Colonic mucosa (tissue), 4 donors: ENCODE results near the gene HSF4. TPM values are rescaled to one million over a fixed set of nuclear protein-coding genes. Genes with fewer than 3 reads are reported as not detected.

Source experiments
- DNase-seq: peaks from one replicate; pipeline ENCODE4 v3.0.0-alpha.2; 2020
- H3K27ac ChIP-seq: fragments of 200-600 bp; one replicate; pipeline ENCODE4 v1.8.0; 2021
- H3K27me3 ChIP-seq: fragments of 200-600 bp; one replicate; pipeline ENCODE4 v1.8.0; 2021
- H3K36me3 ChIP-seq: fragments of 200-600 bp; one replicate; pipeline ENCODE4 v1.8.0; 2021
- H3K4me1 ChIP-seq: fragments of 200-600 bp; one replicate; pipeline ENCODE4 v1.8.0; 2021; ENCODE audit warnings: mild to moderate bottlenecking
- H3K4me3 ChIP-seq: fragments of 200-600 bp; one replicate; pipeline ENCODE4 v1.8.0; 2021
- H3K9ac ChIP-seq, 2 donors: one replicate each; pipeline ENCODE4 v1.7.0; 2013; ENCODE audit warnings: control low read depth in 2 of 2, low read depth in 2 of 2, low read length in 2 of 2
- H3K9me3 ChIP-seq: fragments of 200-600 bp; one replicate; pipeline ENCODE4 v1.8.0; 2021
- intact Hi-C: fragments of 100-400 bp; cut with DNase I; formaldehyde crosslinking; loops from one replicate; pipeline ENCODE4 v1.14.1; 2022
- total RNA-seq, 2 donors: library from RNA; stranded (reverse); fragmentation: NEBNext Ultra II Directional in 1 of 2; extraction: Animal tissue kit (Norgen Biotek cat#: 25700) in 1 of 2; gene quantifications; one replicate each; pipeline ENCODE4 v1.2.1, GENCODE V29; 2021
- TF ChIP-seq, protein P1 (sequence below): fragments of 200-600 bp; IDR thresholded peaks from one replicate; pipeline ENCODE4 v1.8.0; 2022; ENCODE audit warnings: antibody characterized with exemption, mild to moderate bottlenecking
- donor health status: healthy.
- donor health status: DM: no; HTN: no; CAD: no.
- donor health status: DM: no; HTN: no; CAD: no.

HSF4 gene
- total RNA-seq, 2 donors from 2014 or later: 23.6 TPM

DNA sequence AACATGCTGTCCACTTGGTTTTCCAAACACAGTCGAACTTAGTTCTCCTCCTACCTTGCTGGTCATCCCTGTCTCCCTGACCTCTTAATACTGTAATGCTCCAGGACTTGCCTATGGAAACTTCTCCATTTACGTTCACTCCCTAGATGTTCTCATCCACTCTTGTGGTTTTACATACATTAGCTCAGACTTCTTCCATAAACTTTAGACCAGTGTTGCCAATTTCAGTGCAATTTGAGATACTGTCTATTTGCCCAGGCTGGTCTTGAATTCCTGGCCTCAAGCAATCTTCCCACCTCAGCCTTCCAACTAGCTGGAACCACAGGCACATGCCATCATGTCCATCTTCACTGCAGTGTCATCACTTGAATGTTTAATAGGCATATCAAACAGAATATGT lies 17.7 kb downstream of the HSF4 start:
- H3K9me3 ChIP-seq: no peaks in the 10 kb centered on the region
- peak overlapping the region in 1 of 2 donors; percentile 77 for H3K9ac ChIP-seq
- no peaks in the 10 kb centered on the region for H3K36me3 ChIP-seq
- TF ChIP-seq, protein P1, sequence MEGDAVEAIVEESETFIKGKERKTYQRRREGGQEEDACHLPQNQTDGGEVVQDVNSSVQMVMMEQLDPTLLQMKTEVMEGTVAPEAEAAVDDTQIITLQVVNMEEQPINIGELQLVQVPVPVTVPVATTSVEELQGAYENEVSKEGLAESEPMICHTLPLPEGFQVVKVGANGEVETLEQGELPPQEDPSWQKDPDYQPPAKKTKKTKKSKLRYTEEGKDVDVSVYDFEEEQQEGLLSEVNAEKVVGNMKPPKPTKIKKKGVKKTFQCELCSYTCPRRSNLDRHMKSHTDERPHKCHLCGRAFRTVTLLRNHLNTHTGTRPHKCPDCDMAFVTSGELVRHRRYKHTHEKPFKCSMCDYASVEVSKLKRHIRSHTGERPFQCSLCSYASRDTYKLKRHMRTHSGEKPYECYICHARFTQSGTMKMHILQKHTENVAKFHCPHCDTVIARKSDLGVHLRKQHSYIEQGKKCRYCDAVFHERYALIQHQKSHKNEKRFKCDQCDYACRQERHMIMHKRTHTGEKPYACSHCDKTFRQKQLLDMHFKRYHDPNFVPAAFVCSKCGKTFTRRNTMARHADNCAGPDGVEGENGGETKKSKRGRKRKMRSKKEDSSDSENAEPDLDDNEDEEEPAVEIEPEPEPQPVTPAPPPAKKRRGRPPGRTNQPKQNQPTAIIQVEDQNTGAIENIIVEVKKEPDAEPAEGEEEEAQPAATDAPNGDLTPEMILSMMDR: no peak
- no peak for DNase-seq
- H3K4me1 ChIP-seq: peaks cover 15% of the 10 kb centered on the region
- H3K27ac ChIP-seq: no peak overlapping the region
- H3K4me3 ChIP-seq: no peak overlapping the region
- no peaks in the 10 kb centered on the region for H3K27me3 ChIP-seq
- intact Hi-C loops: loop anchor here (10.0 kb wide), 1 partner anchor 207 kb away; no protein-coding TSS in a partner anchor

DNA sequence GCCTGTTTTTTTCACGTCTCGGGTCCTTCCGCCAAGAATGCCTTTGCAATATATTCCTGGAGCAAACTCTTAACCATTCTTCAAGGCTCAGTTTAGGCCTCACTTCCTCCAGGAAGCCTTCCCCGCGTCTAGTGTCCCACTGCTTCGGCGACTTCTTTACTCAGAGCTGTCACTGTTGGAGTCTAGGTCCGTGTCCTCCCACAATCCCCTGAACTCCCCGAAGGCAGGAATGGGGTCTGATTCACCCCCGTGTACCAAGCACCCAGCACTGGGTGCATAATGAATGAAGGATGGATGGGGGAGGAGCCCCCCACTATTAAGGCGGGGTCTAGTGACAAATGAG lies 18.7 kb downstream of the HSF4 start:
- peaks cover 15% of the 10 kb centered on the region for H3K4me1 ChIP-seq
- peak overlapping the region in 1 of 2 donors; percentile 77 for H3K9ac ChIP-seq
- DNase-seq: no peak
- intact Hi-C loops: loop anchor here (10.0 kb wide), 1 partner anchor 208 kb away; no protein-coding TSS in a partner anchor
- no peaks in the 10 kb centered on the region for H3K27me3 ChIP-seq
- H3K36me3 ChIP-seq: no peaks in the 10 kb centered on the region
- TF ChIP-seq, protein P1: no peak
- peak overlapping the region; percentile 92 for H3K27ac ChIP-seq
- no peaks in the 10 kb centered on the region for H3K9me3 ChIP-seq
- H3K4me3 ChIP-seq: peak overlapping the region; percentile 67

DNA sequence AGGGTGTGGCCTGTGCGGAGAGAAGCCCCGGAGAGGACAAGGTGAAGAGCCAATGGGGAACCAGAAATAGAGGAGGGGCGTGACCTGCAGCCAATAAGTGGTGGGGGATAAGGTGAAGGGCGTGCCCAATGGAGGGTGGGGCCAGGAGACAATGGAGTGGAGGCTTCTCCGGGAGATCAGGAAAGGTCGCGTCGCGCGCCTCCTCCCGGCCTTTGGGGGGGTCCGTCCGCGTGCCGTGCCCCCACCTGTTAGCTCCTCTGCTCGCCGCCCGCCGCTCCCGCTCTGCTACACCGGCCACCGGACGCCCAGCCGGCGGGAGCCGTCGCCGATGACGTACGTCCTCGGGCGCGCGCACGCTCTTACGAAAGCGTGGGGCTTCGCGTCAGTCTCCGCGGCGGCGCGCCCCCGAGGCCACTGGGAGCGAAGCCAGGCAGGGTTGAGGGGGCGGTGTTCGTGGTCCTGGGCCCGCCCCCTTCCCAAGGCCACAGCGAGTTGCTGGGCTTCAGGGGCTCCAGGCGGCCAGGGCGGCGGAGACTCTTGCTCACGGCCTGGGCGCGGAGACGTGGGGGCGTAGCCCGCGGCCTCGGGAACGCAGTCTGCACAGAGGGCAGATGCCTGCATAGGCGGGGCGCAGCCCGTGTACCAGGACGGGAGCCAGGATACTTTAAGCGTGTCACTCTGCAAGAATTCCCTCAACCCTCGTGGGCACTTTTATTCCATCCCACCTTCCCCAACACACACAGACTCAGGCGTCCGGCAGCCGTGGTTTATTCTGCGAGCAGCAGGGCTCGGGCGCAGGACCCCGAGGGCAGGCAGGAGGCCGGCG lies 19.3 kb downstream of the HSF4 start, which contains the start of gene MATCAP1:
Gene MATCAP1 (minus strand): TSS at position 337 of the 826 bp plus-strand sequence. CDS start 3,353 bp downstream, outside the sequence.
- Histone ChIP-seq H3K9ac (peak within 1 kb of the TSS; percentile 66 to 77), H3K27me3 (no peaks in the 10 kb centered on the region), H3K4me1 (peaks cover 13% of the 10 kb centered on the region), H3K9me3 (no peaks in the 10 kb centered on the region), H3K27ac (peak within 1 kb of the TSS; percentile 92), H3K4me3 (peak within 1 kb of the TSS; percentile 67), H3K36me3 (no peaks in the 10 kb centered on the region)
- peak; percentile 97 for DNase-seq
- intact Hi-C loops: loop anchor here (10.0 kb wide), 1 partner anchor 209 kb away; no protein-coding TSS in a partner anchor
- TF ChIP-seq, protein P1: no peak

DNA sequence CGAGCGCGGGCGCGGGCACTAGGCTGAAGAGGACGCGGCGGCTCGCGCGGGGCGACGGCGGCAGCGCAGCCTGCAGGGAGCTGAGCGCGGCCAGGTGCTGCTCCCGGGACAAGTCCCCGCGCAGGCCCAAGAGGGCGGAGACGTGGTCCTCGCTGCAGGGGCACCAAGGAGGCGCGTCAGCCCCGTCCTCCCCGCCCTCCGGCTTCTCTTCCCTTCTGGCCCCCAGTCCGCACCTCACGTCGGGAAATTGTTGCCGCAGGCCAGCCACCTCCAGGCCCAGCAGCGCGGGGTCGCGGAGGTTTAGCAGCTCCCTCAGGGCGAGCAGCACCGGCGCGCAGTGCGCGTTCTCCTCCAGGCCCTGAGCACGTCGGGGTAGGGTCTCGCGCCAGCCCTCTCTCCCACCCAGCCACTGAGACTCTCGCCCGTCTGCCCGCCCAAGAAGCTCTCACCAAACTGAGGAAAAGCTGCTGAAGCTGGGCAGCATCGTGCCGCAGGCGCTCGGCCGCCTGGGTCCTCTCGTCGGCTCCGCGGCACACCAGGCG lies 20.0 kb downstream of the HSF4 start:
- intact Hi-C loops: loop anchor here (10.0 kb wide), 1 partner anchor 210 kb away; no protein-coding TSS in a partner anchor
- no peaks in the 10 kb centered on the region for H3K27me3 ChIP-seq
- DNase-seq: no peak
- H3K9ac ChIP-seq: peak overlapping the region; percentile 66 to 77
- H3K4me3 ChIP-seq: peak overlapping the region; percentile 67
- H3K9me3 ChIP-seq: no peaks in the 10 kb centered on the region
- peak overlapping the region; percentile 92 for H3K27ac ChIP-seq
- TF ChIP-seq, protein P1: no peak
- H3K4me1 ChIP-seq: peaks cover 11% of the 10 kb centered on the region
- H3K36me3 ChIP-seq: no peaks in the 10 kb centered on the region

DNA sequence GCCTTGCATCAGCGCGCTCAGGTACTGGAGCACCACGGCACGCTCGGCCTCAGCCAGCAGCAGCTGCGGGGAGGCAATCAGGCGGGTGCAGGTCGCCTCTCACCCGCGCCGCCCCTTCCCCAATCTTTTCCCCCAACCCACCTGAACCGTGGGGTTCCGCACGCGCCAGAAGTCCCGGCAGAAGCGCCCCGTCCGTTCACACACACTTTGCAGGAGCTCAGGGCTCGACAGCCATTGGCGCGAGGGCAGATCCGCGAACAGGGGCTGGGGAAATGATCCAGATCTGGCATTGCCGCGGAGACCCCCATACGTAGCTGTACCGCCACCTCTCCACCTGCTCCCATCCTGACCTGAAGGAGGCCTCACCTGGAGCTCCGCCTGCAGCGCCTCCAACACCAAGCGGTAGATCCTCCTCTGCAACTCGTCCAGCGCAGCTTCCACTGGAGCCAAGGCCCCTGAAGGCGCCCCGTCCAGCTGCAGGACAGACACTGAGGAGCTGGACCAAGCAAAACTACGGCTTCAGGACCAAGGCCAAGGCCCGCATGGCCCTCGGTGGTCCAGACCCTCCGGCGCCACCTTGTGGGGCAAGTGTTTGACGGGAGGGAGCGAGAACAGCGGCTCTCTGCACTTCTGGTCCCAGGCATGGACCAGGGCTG lies 20.6 kb downstream of the HSF4 start:
- TF ChIP-seq, protein P1: peak; percentile 80
- H3K27me3 ChIP-seq: no peaks in the 10 kb centered on the region
- no peaks in the 10 kb centered on the region for H3K9me3 ChIP-seq
- H3K4me3 ChIP-seq: peak overlapping the region; percentile 67
- no peaks in the 10 kb centered on the region for H3K36me3 ChIP-seq
- intact Hi-C loops: loop anchor here (10.0 kb wide), 1 partner anchor 210 kb away; no protein-coding TSS in a partner anchor
- peak overlapping the region in 1 of 2 donors; percentile 77 for H3K9ac ChIP-seq
- DNase-seq: peak; percentile 94
- H3K4me1 ChIP-seq: peaks cover 11% of the 10 kb centered on the region
- H3K27ac ChIP-seq: no peak overlapping the region
